SK-N-SH (cell line): ENCODE data around the gene IRF2BPL. TPM values are rescaled to one million over a fixed set of nuclear protein-coding genes. Genes with fewer than 3 reads are reported as not detected.

Experiments
- CTCF ChIA-PET: fragments of 300-600, 350-600 bp; formaldehyde crosslinking; extraction: SDS; loops from one replicate; lab custom pipeline; 2021; lab: Yijun Ruan, JAX
- POLR2A ChIA-PET: fragments of 350-600 bp; sonication (Branson Sonifier 250); formaldehyde crosslinking; extraction: SDS; loops from one replicate; lab custom pipeline; 2020; ENCODE audit warnings: antibody characterized with exemption, inconsistent platforms; lab: Yijun Ruan, JAX
- DNase-seq: peaks from one replicate; pipeline ENCODE4 v3.0.0; 2012
- H2AFZ ChIP-seq: fragments of 200-600 bp; sonication (generic); 2 replicates; pipeline ENCODE4 v1.8.1; 2016; ENCODE audit warnings: antibody characterized with exemption, mild to moderate bottlenecking, low read depth
- H3F3A ChIP-seq: fragments of 200-600 bp; sonication (generic); replicated peaks from 2 replicates; pipeline ENCODE3; 2016; ENCODE audit warnings: antibody characterized with exemption, mild to moderate bottlenecking; ENCODE audit not compliant: insufficient read depth
- H3K27ac ChIP-seq, 2 experiments: fragments of 200-500 bp in 1 of 2; fragments of 200-600 bp in 1 of 2; sonication (Bioruptor generic) in 1 of 2; sonication (generic), shearing (Covaris generic) in 1 of 2; 2 replicates each; pipeline versions ENCODE4 v1.5.1 to v1.6.1; 2014 to 2016; ENCODE audit warnings: low read depth in 2 of 2, inconsistent platforms in 1 of 2, low read length in 1 of 2, mild to moderate bottlenecking in 1 of 2, mixed read lengths in 1 of 2
- H3K27me3 ChIP-seq: fragments of 200-600 bp; sonication (generic), shearing (Covaris generic); 2 replicates; pipeline ENCODE4 v1.6.1; 2016; ENCODE audit warnings: mixed run types; ENCODE audit not compliant: insufficient read depth
- H3K36me3 ChIP-seq, 2 experiments: fragments of 200-500 bp in 1 of 2; fragments of 200-600 bp in 1 of 2; sonication (Bioruptor generic) in 1 of 2; sonication (generic) in 1 of 2; replicated peaks in 1 of 2; 2 replicates each; pipeline versions ENCODE3 to v1.5.1; 2014 to 2016; ENCODE audit warnings: low read length in 1 of 2, mild to moderate bottlenecking in 1 of 2; ENCODE audit not compliant: insufficient read depth in 2 of 2, control insufficient read depth in 1 of 2
- H3K4me1 ChIP-seq, 2 experiments: fragments of 200-500 bp in 1 of 2; fragments of 200-600 bp in 1 of 2; sonication (Bioruptor generic) in 1 of 2; sonication (generic), shearing (Covaris generic) in 1 of 2; 2 replicates each; pipeline versions ENCODE4 v1.5.1 to v1.6.1; 2014 to 2016; ENCODE audit warnings: low read depth in 1 of 2, low read length in 1 of 2, mixed run types in 1 of 2; ENCODE audit not compliant: insufficient read depth in 2 of 2, control insufficient read depth in 1 of 2
- H3K4me2 ChIP-seq: fragments of 200-600 bp; sonication (generic), shearing (Covaris generic); 2 replicates; pipeline ENCODE4 v1.6.1; 2017; ENCODE audit warnings: mixed run types
- H3K4me3 ChIP-seq, 2 experiments: fragments of 200-500 bp in 1 of 2; fragments of 200-600 bp in 1 of 2; sonication (Bioruptor generic) in 1 of 2; sonication (generic), shearing (Covaris generic) in 1 of 2; 2 replicates each; pipeline versions ENCODE4 v1.5.1 to v1.8.1; 2014 to 2016; ENCODE audit warnings: low read depth in 2 of 2, inconsistent platforms in 1 of 2, low read length in 1 of 2, mild to moderate bottlenecking in 1 of 2, mixed read lengths in 1 of 2, moderate library complexity in 1 of 2
- H3K79me2 ChIP-seq: fragments of 200-600 bp; sonication (generic); 2 replicates; pipeline ENCODE4 v1.8.1; 2017; ENCODE audit warnings: mild to moderate bottlenecking; ENCODE audit not compliant: insufficient read depth
- H3K9ac ChIP-seq: fragments of 200-600 bp; sonication (generic); 2 replicates; pipeline ENCODE4 v1.6.1; 2017; ENCODE audit warnings: mixed run types
- H3K9me2 ChIP-seq: fragments of 200-600 bp; sonication (generic); 2 replicates; pipeline ENCODE4 v1.6.1; 2017; ENCODE audit warnings: mixed run types
- H3K9me3 ChIP-seq: fragments of 200-600 bp; sonication (generic); 2 replicates; pipeline ENCODE4 v1.6.1; 2017; ENCODE audit warnings: mixed run types, mild to moderate bottlenecking, moderate library complexity
- H4K20me1 ChIP-seq: fragments of 200-600 bp; sonication (generic); 2 replicates; pipeline ENCODE4 v1.6.1; 2017; ENCODE audit warnings: mild to moderate bottlenecking, mixed run types; ENCODE audit not compliant: insufficient read depth
- EP300 ChIP-seq, 2 experiments: IDR thresholded peaks; 2 replicates each; pipeline versions ENCODE4 v1.4.0 to v1.6.1; 2012; ENCODE audit warnings: borderline replicate concordance in 1 of 2, low read depth in 1 of 2, low read length in 1 of 2
- JUND ChIP-seq: IDR thresholded peaks from 2 replicates; pipeline ENCODE4 v1.4.0; 2012
- MAX ChIP-seq: IDR thresholded peaks from 2 replicates; pipeline ENCODE4 v1.4.0; 2012; ENCODE audit warnings: low read depth
- MXI1 ChIP-seq: IDR thresholded peaks from 2 replicates; pipeline ENCODE4 v1.6.1; 2012; ENCODE audit warnings: mild to moderate bottlenecking, low read depth, low read length, improper control_type of control experiment
- USF2 ChIP-seq: fragments of 150-350 bp; IDR thresholded peaks from 2 replicates; pipeline ENCODE4 v1.6.1; 2017; ENCODE audit warnings: antibody characterized with exemption, low read length, low read depth, borderline replicate concordance
- WGBS: methylation state at CpG from one replicate; pipeline ENCODE4 v1.1.6; 2017; ENCODE audit warnings: low lambda C conversion rate; 5-methylcytosine and 5-hydroxymethylcytosine counted together
- polyA plus RNA-seq, 3 experiments: library from polyadenylated mRNA; depleted of rRNA; stranded (reverse); fragments of >200 nt; gene quantifications; 2 replicates each; pipeline ENCODE4 v1.2.3, GENCODE V29; 2012

Gene IRF2BPL
- polyA plus RNA-seq, 1 of the 3 experiments (the other 2 are of a cell fraction), result 17.1 TPM

- POLR2A ChIA-PET, result interaction anchor here (0.8 to 6.4 kb wide), 10 partner anchors 13 to 108 kb away, joined by 3 to 41 read pairs (median 4); no protein-coding TSS in a partner anchor
- Histone ChIP-seq H3K79me2 (peaks cover 77% of the 10 kb centered on the region), H3K36me3 (peaks cover 27 to 30% of the 10 kb centered on the region in 2 experiments), H3K4me3 (peak overlapping the region; percentile 77 to 84), H2AFZ (no peak overlapping the region), H3K9me2 (no peaks in the 10 kb centered on the region), H3K9me3 (no peaks in the 10 kb centered on the region), H3K27me3 (no peaks in the 10 kb centered on the region), H3F3A (peaks cover 44% of the 10 kb centered on the region), H3K27ac (peak overlapping the region; percentile 96 to 99), H3K4me1 (peaks cover 42 to 46% of the 10 kb centered on the region in 2 experiments), H4K20me1 (peaks cover 33% of the 10 kb centered on the region), H3K4me2 (peak overlapping the region; percentile 96), H3K9ac (peak overlapping the region; percentile 95)
- TF ChIP-seq JUND, result no peak
- TF ChIP-seq EP300 (IDR thresholded peaks at IDR 0.05; ENCODE audit: borderline replicate concordance in 1 of 2, low read depth in 1 of 2, low read length in 1 of 2), result peak in 1 of 2 experiments; percentile 18; a peak in 1 of 4 replicates
- WGBS, result 1% methylated on average over 15 of the region's 65 CpGs
- CTCF ChIA-PET, result interaction anchor here (0.8 to 9.6 kb wide), 15 partner anchors 9 to 151 kb away, joined by 3 to 187 read pairs (median 5); no protein-coding TSS in a partner anchor
- DNase-seq, result peak; percentile 72
Observed at GRCh38 chr14:77026930-77027537, 1.5 kb downstream of the IRF2BPL start.

GRCh38 chr14:77026166-77026929 lies 2.2 kb downstream of the IRF2BPL start:
- CTCF ChIA-PET, result interaction anchor here (1.0 to 9.6 kb wide), 13 partner anchors 10 to 150 kb away, joined by 3 to 187 read pairs (median 5); no protein-coding TSS in a partner anchor
- TF ChIP-seq MAX (peak; percentile 49), USF2 (no peak), MXI1 (peak; percentile 25; the same call in 1 of the 2 replicates)

More at GRCh38 chr14:77026166-77026929, 2.2 kb downstream of the IRF2BPL start:
- peaks cover 75% of the 10 kb centered on the region for H3K79me2 ChIP-seq
- H3K36me3 ChIP-seq, result peaks cover 27 to 34% of the 10 kb centered on the region in 2 experiments
- peak overlapping the region; percentile 96 to 99 for H3K27ac ChIP-seq
- peak overlapping the region; percentile 77 to 84 for H3K4me3 ChIP-seq
- H3K9ac ChIP-seq, result peak overlapping the region; percentile 95
- peaks cover 45% of the 10 kb centered on the region for H3F3A ChIP-seq
- H3K27me3 ChIP-seq, result no peaks in the 10 kb centered on the region
- peak overlapping the region; percentile 94 for H3K4me2 ChIP-seq
- no peak overlapping the region for H2AFZ ChIP-seq
- under 1% methylated on average over 23 of the region's 76 CpGs for WGBS
- POLR2A ChIA-PET, result interaction anchor here (0.8 to 6.4 kb wide), 7 partner anchors 13 to 107 kb away, joined by 3 to 41 read pairs (median 4); no protein-coding TSS in a partner anchor
- no peaks in the 10 kb centered on the region for H3K9me2 ChIP-seq
- H3K9me3 ChIP-seq, result no peaks in the 10 kb centered on the region
- H4K20me1 ChIP-seq, result peaks cover 33% of the 10 kb centered on the region
- peaks cover 36 to 44% of the 10 kb centered on the region in 2 experiments for H3K4me1 ChIP-seq
- peak; percentile 55 for DNase-seq
